ENCODE data around the gene ZNF669.
"Not testable (repeated sequence)": the region's sequence is repeated elsewhere in the genome, so short reads cannot be mapped to it uniquely, and the experiment has no call there.

The ZNF669 gene

GRCh38 chr1:247103859-247104591, at the start of gene ZNF669:
ZNF669 (minus strand) TSS chr1:247104356; CDS start chr1:247104199, 157 bp downstream.
- peak; percentile 88 to 91 for DNase-seq (ENCODE audit: low read depth in 2 of 2)

DNA sequence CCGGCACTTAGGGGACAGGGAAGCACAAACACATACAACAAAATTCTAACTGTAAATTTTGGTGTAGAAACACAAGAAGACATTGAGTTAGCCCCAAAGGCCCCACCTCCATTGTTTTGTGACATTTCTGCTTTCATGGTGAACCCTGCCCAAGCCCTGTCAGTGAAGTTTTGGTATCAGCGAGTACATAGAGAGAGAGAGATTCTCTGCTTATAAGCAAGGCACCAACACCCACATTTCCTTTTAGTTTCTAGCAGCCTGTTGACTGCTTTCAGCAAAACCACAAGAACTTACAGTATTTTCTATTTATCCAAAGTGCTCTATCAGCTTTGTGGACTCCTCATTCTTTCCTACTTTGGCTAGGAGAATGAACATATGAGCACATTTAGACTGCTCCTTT, 43.6 kb upstream of the ZNF669 start:
- DNase-seq (ENCODE audit: low read depth in 2 of 2) = no peak

DNA sequence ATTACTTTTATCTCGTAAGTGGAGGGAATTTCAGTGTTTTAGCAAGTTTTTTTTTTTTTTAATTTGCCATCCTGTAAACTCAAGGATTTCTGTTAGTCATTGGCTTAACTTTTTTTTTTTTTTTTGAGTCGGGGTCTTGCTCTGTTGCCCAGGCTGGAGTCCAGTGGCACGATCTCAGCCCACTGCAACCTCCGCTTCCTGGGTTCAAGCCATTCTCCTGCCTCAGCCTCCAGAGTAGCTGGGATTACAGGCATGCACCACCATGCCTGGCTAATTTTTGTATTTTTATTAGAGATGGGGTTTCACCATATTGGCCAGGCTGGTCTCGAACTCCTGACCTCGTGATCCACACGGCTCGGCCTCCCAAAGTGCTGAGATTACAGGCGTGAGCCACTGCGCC, 43.0 kb upstream of the ZNF669 start:
- DNase-seq (ENCODE audit: low read depth in 2 of 2) = not testable (repeated sequence)

GRCh38 chr1:247146671-247147070, 42.5 kb upstream of the ZNF669 start:
- no peak for DNase-seq (ENCODE audit: low read depth in 2 of 2)

DNA sequence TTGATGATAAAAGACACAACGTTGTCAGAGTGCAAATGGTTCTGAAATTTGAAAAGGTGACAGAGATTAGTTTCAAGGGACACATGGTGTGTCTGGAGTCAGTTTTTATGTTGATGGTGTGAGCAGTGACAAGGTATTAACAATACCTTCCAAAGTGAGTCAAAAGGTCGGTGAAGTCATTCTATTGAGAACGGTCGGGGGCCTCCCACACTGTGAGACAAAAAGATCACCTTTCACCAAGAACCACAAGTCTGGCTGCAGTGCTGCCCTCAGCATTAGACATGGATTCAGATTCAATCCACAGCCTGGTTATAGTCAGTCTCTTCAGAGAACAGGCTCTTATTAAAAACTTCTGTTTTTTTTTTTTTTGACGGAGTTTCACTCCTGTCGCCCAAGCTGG, 41.1 kb upstream of the ZNF669 start:
- no peak for DNase-seq (ENCODE audit: low read depth in 2 of 2)

GRCh38 chr1:247139557-247139956, 35.4 kb upstream of the ZNF669 start:
- DNase-seq (ENCODE audit: low read depth in 2 of 2) = not testable (repeated sequence)

DNA sequence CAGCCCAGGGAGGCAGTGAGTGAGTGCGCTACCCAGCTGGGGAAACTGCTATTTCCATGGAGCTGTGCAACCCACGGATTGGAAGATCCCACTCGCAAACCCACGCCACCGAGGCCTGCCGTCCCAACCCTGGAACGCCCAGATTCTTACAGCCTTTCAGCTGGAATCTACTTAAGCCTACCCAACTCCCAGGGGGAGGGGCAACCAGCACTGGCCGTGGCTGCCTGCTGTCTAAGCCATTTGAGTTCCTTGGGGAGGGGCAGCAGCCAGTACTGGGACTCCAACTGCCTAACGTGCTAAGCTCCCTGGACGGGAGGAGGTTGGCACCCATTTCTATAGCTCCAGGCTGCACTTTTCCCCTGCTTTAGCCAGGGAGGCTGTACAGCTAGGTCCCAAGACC, 27.1 kb upstream of the ZNF669 start:
- DNase-seq (ENCODE audit: low read depth in 2 of 2) = no peak

- not testable (repeated sequence) for DNase-seq (ENCODE audit: low read depth in 2 of 2)
These were observed 23.5 kb upstream of the ZNF669 start for GRCh38 chr1:247127519-247128282.

- not testable (repeated sequence) for DNase-seq (ENCODE audit: low read depth in 2 of 2)
These were observed 22.4 kb upstream of the ZNF669 start for GRCh38 chr1:247126601-247127000.

DNA sequence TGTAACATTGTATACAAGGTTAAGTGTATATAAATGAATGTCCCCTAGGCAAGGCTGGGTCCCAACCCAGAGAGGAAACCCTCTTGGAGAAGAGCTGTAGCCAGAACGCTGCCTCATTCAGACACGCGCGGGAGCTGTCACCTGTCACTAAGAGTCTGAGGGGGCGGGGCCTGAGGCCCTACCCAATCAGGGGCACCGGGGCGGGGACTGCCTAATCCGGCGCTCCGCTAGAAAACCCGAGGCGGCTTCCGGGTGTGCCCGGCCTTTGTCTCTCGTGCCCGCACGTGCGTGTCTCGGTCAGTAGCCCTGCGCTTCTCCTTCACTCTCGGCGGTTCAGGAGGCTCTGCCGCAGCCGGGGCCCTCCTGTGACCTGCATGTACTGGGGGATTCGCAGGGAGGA, 22.0 kb upstream of the ZNF669 start:
- DNase-seq (ENCODE audit: low read depth in 2 of 2) = not testable (repeated sequence)

DNA sequence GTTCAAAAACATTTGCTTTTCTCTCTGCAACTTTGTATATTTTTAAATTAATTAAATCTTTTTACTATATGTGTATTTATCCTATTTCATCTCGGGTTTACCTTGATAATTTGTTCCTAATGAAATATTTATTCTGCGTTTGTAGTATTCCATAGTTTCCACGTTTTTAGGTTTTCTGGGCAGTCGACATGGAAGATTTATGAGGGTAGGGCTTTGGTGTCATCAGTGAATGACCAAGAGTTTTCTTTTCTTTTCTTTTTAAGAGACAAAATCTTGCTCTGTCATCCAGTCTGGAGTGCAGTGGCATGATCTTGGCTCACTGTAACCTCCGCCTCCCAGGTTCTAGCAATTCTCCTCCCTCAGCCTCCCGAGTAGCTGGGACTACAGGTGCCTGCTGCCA, 17.2 kb upstream of the ZNF669 start:
- DNase-seq (ENCODE audit: low read depth in 2 of 2) = no peak

DNA sequence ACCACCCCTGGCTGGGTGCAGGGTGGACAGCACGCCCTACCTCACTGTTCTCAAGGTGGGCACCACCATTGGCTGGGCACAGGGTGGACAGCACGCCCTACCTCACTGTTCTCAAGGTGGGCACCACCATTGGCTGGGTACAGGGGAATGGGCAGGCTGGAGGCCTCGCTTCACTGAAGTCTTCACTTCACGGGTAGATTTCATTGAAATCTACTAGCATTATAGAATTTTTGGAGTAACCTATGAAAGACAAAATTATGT, 16.2 kb upstream of the ZNF669 start:
- DNase-seq (ENCODE audit: low read depth in 2 of 2) = not testable (repeated sequence)

DNA sequence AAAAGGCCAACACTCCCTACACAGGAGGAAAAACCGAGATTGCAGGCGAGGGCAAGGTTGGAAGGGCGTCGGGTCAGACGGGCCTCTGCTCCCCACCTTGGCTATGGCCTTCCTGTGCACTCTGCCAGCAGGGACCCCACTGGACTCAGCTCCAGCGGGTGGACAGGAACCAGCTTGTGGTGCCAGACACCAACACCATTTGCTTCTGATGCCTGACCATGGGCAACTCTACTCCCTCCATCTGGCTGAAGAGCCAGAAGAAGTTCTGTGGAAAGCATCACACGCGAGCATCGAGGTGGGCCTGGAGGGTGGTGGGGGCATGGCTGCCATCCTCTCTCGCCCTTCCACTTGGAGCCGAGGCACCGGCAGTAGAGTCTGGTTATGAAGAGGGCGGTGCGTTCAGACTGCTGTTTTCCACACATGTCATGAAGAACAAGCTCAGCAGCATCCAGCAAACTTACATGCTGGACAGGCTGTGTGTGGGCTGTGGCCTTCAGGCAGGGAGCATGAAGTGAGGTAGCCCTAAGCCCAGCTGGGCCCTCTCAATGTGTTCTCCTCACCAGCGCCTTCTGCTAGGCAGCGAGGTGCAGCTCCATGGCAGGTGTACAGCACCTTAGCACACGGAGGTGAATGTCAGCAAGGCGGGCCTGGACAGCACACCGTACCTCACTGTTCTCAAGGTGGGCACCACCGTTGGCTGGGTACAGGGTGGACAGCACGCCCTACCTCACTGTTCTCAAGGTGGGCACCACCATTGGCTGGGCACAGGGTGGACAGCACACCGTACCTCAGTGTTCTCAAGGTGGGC, 15.6 kb upstream of the ZNF669 start:
- no peak for DNase-seq (ENCODE audit: low read depth in 2 of 2)

DNA sequence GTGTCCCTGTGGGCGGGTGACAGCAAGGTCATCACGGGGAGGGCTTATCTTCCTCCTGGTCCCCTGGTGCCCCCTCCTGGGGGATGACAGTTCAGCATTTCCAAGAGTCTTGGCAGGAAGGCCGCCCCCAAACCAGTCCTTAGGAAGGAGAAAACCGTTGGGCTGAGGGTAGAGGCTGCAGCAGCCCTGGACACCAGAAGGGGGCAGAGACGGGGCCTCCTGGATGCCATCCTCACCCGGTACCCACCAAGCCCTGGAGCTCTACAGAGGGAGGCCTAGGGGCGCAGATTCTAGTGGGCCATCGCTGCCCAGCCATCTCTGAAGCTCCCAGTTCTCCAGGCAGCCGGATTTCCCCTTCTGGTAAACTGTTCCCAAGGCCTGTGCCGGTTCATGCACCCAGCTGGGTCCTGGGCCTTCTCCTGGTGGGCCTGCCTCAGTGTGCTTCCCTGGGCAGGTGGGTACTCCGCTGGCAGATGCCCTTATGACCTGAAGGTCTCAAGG, 14.8 kb upstream of the ZNF669 start:
- peak in 1 of 2 donors; percentile 44 for DNase-seq (ENCODE audit: low read depth in 2 of 2)

DNA sequence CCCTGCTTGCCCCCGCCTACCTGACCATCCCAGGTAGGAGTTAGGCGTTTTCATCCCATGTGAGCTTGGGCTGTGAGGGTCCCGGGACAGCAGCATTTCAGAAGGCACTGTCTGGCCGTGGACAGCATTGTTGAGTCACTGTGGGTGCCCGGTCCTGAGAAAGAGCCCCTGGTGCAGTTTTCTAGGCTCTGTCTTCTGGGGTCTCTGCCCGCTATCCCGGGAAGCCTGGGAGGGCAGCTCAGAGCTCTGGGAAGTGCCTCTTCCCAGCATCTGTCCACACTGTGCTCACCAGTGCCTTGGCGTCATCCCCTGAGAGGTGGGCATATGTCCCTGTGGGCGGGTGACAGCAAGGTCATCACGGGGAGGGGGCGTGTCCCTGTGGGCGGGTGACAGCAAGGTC, 11.4 kb upstream of the ZNF669 start:
- no peak for DNase-seq (ENCODE audit: low read depth in 2 of 2)

- DNase-seq (ENCODE audit: low read depth in 2 of 2) = no peak
These were observed 11.0 kb upstream of the ZNF669 start for GRCh38 chr1:247115141-247115510.

DNA sequence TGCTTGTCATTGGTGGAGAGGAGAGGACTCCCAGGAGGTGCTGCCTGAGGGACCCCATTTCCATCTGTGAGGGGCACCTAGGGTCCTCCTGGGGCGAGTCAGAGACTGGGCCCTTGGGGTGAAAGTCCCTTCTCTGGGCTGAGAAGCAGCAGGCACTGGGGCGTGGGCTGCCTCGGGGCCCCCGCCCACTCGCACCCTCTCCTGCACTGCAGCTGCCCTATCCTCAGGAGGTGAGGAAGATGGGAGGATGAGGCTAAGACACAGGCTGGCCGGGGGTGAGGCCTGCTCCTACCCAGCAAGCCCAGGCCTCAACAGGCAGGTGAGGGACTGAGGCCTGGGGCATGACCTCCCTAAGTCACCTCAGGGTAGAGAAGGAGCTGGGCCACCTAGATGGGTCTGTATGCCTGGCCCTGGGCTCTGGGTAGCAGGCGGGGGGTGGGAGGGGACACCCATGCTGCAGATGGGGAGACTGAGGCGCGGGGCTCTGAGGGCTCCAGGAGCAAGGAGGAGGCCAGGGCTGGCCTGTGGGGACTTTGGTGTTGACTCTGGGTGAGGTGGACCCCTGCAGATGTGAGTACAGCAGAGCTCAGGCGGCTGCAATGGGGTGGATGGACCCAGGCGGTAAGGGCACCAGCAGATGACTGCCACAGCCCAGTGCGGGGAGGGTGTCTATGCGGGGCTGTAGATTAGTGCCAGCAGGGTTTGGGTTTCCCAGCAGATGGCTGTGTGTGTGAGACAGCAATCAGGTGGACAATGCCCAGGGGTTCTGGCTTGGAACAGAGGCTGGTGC, 10.4 kb upstream of the ZNF669 start:
- no peak for DNase-seq (ENCODE audit: low read depth in 2 of 2)

GRCh38 chr1:247113733-247114271, 9.6 kb upstream of the ZNF669 start:
- no peak for DNase-seq (ENCODE audit: low read depth in 2 of 2)

- DNase-seq (ENCODE audit: low read depth in 2 of 2) = no peak
These were observed 8.9 kb upstream of the ZNF669 start for GRCh38 chr1:247113094-247113497.

GRCh38 chr1:247112479-247112781, 8.3 kb upstream of the ZNF669 start:
- DNase-seq (ENCODE audit: low read depth in 2 of 2) = no peak

GRCh38 chr1:247111700-247112478, 7.7 kb upstream of the ZNF669 start:
- DNase-seq (ENCODE audit: low read depth in 2 of 2) = no peak
